NCI-H446 (cell line): ENCODE measurements around the gene RPIA.
A peak's percentile ranks its signal among the peaks of the same experiment; 100 is the strongest.

ENCODE experiments used
- DNase-seq, 2 experiments: peaks; one replicate each; lab custom pipeline; 2025; lab: John Stamatoyannopoulos, UW

Gene RPIA

DNA sequence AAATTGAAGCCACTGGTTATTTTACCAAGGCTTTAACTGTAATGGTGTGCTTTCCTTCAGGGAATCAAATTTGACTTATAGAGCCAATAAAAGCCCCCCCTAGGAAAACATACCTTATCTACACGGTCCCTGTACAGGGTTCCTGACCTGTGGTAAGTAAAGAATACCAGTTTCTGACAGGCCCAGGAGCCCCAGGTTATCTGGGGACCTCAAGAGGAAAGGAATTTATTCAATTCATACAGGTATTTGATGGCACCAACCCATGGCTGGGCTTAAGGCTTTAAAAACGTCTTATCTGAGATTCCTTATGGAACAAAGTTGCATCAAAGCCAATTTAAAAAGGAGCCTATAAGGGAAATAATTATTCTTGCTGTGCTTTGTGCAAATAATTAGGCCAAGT, 7.0 kb upstream of the RPIA start:
- DNase-seq: no peak

DNA sequence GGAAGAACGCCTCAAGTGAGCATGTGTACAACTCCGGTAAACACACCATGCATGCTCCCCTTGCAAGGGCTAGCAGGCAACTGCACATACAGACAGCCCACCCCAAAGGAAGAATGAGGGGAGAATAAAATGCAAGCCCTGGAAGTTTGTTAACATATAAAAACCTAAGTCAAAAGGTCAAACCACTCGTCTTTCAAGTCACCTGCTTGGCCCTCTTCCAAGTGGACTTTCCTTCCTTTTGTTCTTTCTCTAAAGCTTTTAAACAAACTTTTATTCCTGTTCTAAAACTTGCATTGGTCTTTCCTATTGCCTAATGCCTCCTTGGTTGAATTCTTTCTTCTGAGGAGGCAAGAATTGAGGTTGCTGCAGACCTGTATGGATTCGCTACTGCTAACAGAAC, 5.2 kb upstream of the RPIA start:
- no peak for DNase-seq

DNA sequence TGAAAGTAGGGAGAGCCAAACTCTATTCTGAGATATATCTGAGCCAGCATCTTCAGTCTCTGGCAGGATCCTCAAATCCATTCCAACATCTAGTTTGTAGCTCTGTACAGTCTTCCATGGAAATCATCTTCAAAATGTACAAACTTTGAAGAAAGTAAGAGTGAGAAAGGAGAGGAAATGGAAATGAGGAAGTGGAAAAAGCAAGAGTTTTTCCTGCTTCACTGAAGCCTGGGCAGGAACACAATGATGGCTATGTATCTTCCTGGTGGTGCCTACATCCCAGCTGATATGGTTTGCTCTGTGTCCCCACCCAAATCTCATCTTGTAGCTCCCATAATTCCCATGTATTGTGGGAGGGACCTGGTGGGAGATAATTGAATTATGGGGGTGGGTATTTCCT, 4.1 kb upstream of the RPIA start:
- DNase-seq: no peak

DNA sequence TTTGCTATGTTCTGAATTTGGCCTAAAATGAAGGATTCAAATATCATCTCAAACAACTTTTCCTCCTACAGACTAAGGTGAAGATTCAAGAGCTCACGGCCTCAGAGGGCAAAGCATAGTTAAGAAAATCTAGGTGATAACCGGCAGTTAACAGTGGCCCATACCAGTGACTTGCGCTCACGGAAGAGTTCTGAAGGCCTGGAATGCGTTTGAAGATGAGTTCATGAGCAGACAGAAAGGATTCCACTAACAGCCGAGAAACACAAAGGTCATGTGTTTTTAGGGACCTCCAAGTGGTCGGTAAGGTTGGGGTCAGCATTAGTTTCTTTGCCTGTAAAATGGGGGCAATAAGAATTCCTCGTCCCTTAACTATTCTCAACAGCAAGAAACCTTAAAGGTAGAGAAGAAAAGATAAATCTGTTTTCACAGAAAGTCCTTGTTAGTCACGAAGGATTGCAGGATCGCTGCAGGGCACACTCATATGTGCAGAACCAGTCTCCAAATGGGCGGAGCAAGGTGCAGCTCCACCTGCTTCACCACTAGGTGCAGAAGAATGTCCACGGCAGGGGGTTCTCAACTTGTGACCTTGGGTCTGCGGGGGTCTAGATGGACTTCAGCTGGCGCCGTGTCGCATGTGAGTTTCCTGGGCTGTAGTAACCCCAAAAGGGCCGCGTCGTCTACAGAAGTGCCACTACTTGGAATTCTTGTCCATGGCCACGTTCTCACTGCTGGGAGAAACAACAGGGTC, 708 bp upstream of the RPIA start:
- DNase-seq: no peak

DNA sequence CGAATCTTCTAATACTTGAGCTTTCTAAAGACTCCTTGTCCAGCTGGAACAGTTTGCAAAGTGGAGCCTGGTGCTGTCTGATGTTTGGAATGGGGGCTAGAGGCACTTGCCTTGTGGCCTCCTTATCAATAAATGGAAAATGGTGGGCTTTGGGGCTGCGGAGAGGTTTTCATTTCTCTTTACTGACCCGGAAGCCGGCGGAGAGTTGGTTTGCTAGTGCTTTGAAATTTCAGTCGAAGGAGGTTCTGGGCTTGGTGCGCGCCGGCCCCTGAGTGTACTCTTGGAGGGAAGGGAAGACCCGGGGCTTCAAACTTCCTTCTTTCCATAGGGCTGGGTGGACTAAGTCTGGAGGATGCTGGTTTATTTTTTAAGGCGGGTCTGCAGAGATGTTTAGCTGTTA, 714 bp downstream of the RPIA start:
- peak in 1 of 2 experiments; percentile 19 for DNase-seq

DNA sequence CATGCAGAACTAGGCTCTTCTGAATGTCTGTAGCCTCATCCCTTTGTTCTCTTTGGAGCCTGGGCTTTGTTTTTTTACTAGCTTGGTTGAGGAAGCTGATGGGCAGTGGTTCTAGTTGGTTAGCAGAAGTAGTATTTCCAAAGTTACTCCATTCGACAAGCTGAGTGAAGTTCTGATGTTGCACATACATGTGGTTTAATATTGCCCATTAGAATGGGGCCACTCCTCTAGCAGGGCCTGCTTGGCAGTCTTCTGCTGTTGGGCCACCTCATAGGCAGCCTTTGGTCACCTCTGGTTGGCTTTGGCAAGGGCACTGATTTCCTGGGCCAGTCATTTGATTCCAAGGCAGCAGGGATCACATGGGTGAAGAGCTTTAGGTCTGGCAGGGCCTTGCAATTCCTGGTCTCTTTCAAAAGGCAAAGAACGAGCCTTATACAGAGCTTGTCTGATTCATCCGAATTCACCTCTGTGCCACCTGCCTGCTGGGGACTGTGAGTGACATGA, 2.5 kb downstream of the RPIA start:
- no peak for DNase-seq

DNA sequence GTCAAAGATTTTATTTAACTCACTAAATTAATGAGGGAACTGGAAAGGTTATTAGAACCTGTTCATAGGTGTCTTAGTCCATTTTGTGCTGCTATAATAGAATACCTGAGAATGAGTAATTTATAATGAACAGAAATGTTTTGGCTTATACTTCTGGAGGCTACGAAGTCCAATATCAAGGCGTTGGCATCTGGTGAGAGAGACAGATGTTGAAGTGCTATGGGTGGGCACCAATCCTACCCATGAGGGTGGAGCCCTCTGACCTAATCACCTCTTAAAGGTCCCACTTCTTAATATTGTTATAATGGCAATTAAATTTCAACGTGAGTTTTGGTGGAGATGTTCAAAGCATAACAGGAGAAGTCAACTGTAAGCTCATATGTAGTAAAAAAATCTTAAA, 5.1 kb downstream of the RPIA start:
- DNase-seq: no peak

DNA sequence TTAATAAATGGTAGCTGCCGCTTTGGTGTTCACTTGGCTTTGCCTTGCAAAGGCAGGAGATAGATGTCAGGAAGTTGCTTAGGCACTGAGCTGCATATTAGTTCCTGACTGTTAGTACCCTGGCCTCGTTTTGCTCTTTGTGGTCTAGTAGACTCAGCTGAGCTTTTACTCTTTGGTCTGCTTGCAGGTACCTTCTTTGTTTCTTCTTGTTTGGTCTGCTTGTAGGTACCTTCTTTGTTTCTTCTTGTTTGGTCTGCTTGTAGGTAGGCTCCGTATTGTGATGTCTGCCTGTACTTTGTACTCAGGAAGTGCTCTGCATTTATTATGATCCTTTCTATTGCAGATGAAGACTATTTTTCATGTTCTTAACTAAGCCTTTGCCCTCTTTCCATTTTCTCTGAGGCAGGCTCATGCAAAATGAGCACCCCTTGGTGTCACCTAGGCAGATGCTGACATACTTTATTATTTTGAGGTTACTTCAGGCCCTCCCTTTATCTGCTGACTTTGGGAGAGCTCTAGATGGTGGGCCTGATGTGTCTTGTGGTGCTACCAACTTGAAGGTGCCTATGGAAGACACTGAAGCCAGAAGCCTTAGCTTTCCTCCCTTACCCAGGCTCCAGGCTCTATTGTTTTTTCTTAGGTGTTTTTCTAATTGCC, 6.0 kb downstream of the RPIA start:
- DNase-seq: no peak

DNA sequence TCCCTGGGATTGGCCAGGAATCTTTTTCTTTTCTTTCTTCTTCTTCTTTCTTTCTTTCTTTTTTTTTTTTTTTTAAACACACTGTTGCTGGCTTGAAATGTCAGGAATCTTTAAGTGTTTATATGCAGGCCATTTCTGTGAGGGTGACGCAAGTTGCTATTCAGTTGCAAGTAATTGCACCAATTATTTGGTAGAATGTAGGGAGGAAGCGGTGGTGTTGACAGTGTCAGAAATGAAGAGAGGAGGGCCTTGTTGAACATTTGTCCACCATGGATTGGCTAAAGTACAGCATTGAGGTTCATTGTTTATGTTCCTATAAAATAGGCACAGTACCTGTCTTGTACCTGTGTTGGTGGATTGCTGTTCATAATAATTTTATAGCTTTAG, 6.5 kb downstream of the RPIA start:
- DNase-seq: no peak

DNA sequence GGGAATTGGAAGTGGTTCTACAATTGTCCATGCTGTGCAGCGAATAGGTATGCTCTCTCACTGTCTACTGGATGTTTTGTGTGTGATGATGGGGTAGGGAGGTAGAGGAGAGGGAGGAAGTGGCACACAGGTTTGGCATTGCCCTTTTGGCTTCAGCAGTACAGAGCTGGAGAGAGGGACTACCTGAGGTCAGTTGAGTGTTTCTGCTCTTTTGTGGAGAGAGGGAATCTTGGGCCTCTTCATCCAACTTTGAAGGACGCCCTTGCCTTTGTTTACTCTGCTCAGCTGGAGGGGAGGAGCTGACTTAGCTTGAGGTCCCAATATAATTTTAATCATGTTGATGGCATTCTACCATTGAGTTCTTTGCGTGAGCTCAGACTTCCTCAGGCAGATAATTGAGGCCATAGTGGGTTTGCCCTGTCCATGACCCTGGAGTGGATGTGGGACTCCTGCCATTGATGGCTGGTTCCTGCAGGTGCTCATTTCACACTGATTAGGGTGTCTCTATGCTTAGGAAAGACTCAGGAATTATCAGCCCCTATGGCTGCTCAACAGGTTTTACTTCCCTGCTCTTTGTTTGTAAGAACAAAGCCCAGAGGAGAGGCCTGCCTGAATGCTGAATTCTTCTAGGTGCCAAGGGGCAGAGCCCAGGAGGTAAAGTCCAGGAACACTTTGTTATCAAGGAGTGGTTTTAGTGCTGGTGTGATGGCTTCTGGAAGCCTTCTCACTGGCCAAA, 7.2 kb downstream of the RPIA start:
- DNase-seq: no peak

DNA sequence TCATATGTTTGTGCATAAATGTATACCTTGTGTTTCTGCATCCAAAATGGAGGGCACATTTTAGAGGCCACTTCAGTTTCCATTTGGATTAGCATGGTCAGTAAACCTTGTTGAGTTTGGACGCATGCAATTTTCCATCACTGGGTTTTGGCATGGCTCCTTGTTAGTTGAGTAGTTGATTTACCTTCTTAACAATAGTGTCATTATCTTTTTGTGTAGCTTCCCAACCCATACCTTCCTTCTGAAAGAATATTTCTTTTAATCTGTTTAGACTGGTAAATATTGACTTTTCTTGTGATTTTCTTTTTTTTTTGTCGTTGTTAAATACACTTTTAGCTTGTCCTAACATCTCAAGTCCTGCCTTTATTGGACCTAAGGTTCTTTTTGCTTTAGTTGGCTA, 15.5 kb downstream of the RPIA start:
- no peak for DNase-seq

DNA sequence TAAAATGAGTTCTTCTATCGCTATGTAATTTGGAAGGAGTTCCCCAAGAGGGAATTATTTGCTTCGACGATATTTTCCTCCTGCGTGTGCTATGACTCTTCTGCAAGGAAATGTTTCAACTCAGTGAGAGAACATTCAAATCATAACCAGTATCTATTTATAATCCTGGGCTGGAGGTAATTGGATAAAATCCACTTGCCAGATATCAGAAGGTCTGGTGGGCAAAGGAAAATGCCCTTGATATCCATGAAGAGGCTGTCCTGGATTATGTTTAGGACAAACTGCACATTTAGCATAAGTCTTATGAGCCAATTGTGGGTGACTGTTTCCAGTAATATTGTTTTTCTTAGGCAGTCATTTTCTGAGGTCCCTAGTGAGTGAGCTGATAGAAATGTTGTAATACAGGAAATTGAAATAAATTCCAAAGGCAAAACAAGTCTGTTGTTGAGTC, 17.7 kb downstream of the RPIA start:
- no peak for DNase-seq

DNA sequence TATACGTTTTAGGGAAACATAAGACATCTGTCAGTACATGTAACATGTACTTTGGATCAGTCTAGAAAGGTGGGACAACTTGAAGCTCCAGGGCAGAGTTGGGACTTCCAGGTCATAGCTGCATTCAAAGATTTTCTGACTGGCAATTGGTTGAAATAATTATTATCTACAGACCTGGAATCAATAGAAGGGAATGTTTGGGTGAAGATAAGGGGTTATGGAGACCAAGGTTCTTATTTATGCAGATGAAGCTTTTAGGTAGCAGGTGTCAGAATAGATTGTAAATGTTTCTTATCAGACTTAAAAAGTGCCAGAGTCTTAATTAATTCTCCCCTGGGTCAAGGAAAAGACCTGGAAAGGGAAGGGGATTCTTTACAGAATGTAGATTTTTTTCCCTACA, 19.8 kb downstream of the RPIA start:
- no peak for DNase-seq

DNA sequence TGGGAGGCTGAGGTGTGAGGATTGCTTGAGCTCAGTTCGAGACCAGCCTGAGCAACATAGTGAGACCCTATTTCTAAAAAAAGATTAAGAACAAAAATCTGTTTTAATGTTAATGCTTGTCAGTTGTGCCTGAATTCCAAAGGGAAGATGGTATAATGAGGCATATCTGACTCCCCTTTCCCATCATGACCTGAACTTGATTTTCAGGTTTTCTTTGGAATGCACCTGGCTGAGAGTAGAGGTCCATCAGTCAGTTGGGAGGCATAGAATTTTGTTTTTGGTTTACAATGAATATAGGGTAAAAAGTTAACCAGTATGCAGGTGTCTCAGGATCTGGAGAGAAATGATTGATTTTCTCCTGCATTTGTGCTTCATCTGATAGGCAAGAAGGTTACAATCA, 20.4 kb downstream of the RPIA start:
- no peak for DNase-seq

DNA sequence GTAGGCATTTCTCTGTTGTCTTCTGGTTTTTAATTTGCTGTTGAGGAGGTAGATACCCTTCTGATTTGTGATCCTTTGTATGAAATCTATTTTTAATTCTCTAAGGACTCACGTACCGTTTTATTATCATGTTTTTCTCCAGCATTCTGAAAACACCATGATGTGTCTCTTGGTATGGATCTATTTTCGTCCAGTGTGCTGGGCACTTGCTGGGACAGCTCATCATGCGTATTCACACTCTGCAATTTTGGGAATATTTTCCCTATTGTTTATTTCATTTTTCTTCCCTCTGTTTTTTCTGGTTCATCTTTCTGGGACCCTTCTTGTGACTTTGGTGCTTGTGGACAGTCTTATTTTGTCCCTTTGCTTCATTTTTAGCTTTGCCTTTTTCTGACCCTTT, 21.9 kb downstream of the RPIA start:
- DNase-seq: no peak

DNA sequence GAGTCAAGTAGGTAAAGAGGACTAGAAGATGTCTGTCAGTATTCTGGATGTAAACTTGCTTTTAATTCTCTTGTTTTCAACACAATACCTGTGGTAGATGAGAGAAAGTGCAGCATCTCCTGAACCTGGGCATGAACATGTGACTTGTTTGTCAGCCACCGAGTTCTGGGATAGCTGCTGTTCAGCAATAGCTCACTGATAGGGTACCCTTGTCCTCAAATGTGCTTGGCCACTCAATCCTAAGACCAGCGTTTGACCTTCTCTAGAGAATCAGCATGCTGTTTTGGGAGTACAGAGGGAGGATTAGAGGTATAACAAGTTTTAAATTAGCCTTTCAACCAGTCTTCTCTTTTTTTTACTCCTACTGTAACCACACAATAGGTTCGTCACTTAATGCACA, 23.2 kb downstream of the RPIA start:
- DNase-seq: no peak

DNA sequence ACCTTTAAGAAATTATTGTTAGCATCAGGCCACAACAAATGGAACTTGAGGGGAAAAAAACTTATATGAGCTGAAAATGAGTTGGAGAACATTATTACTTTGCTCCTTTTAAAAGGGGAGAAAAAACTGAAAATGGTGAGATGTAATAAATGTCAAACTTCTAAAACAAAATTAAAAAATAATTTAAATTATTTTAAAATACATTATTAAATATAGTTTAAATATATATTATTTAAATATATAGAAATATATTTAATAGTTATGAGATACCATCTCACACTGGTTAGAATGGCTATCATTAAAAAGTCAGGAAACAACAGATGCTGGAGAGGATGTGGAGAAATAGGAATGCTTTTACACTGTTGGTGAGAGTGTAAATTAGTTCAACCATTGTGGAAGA, 28.9 kb downstream of the RPIA start:
- no peak for DNase-seq

DNA sequence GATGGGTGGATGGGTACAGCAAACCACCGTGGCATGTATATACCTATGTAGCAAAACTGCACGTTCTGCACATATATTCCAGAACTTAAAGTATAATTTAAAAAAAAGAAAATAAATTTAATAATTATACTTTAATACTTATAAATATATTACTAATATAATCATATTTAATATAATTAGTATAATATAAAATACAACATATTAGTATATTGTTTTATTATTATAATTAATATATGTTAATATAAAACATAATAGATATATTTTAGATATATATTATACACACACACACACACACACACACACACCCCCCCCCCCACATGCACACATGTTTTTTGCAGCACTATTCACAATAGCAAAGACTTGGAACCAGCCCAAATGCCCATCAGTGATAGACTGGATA, 29.8 kb downstream of the RPIA start:
- no peak for DNase-seq

DNA sequence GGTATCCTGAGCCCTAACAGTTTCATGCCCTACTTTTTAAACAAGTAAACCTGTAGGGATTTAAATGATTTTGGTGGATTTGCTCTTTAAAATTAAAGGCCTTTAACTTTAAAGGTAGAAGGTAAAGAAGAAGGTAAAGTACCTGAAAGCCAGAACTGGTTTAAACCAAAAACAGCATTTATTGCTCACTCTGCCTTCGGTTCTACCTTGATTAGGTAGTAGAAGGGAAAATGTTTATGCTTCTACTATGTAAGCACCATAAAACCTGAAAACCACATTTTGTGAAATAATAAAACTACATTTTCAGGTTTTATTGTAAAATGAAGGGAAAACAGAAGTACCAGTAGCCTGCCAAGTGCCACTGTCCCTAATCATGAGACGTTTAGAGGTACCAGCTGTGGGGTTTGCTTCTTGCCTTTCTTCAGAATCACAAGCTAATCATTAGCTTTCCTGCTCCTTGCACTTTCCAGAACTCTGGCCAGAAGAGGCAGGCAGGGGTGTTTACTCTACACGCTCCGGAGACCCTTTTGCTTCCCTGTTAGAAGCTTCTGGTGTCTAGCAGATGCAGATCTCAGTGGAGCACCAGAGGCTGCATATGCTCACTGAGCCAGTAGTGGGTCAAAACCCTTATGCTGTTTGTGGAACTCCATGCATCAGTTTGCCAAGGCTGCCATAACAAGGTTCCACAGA, 33.3 kb downstream of the RPIA start:
- DNase-seq: no peak

DNA sequence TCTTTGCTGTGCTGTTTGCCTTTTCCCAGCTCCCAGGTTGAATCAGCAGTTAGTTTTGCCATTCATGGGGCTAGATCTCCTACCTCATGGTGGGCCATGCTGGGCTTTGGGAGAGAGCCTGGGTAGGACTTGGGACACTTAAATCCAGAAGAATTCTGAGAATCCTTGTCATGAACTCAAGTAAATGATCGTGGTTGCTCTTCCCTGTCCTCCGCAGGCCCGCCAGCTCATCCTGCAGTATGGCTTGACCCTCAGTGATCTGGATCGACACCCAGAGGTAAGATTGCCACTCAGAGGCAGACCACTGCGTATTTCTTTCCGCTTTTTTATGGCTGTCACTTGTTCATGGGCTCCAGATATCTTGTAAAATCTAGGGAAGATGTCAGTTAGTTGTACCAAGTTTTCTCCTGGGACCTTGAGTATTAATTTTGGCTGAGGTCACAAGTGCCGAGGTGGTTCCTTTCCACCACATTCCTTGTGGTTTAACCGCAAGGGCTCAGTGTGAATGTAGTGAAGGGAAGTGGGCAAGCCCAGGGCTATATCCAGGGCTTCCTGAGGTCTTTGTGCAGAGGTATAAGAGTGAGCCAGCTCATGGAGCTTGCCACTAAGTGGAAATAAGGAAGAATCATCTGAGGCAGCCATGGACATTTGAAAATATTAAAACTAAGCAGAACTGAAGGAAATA, 37.7 kb downstream of the RPIA start:
- DNase-seq: no peak

DNA sequence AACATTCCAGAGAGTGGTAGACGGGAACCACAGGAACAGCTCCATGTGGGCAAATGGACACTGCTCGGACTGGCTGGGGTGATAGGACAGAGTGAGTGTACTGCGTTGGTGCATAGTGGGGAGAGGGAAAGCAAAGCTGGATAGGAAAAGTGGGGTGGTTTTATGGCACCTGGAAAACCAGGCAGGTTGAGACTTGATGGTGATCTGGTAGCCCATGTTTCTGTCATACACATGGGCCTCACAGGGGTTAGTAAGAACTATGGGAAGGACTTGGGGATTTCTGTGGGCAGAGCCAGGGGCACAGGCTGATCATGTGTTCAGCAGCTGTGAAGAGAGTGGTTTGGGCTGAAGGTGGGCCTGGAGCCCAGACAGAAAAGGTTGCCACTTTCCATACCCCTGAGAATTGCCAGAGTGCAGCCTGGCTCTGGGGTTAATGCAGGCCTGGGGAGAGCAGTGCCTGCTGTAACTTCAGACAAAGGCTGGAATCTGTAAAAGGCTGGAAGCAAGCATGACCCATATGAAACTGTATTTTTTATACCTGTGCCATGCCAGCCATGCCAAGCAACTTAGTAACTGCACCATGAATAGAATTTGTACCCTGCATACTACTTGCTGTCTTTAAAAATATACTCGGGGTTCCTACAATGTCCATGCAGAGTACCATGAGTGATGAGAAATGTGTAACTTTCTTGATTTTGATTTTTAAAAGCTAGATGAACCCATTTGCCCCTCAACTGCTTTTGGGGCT, 41.9 kb downstream of the RPIA start:
- no peak for DNase-seq
